PFSK-1 (cell line): ENCODE measurements around the gene SLC46A2.

Experiments
- POLR2AphosphoS5 ChIP-seq: IDR thresholded peaks from 2 replicates; pipeline ENCODE4 v1.6.1; 2012; ENCODE audit warnings: low read depth, mild to moderate bottlenecking, control low read depth, low read length, moderate library complexity
- REST ChIP-seq, 2 experiments: IDR thresholded peaks; 2 replicates each; pipeline versions ENCODE4 v1.6.1 to v1.8.0; 2011 to 2012; ENCODE audit warnings: low read depth in 2 of 2, low read length in 2 of 2, control low read depth in 1 of 2, inconsistent platforms in 1 of 2, mild to moderate bottlenecking in 1 of 2, moderate library complexity in 1 of 2; ENCODE audit not compliant: insufficient read depth in 1 of 2
- TAF1 ChIP-seq: IDR thresholded peaks from 2 replicates; pipeline ENCODE4 v1.6.1; 2012; ENCODE audit warnings: low read length, control low read depth, borderline replicate concordance; ENCODE audit not compliant: insufficient read depth

- no peak for TF ChIP-seq REST (IDR thresholded peaks at IDR 0.05; ENCODE audit: insufficient read depth in 1 of 2, low read depth in 2 of 2, low read length in 2 of 2)
- TF ChIP-seq POLR2AphosphoS5 = no peak
- TF ChIP-seq TAF1 = no peak
Observed at GRCh38 chr9:112864403-112864802, 26.3 kb downstream of the SLC46A2 start.
